Activated gamma-delta T cell (primary cell): Measurements from ENCODE around the gene ACTR1A.

ENCODE experiments used
- DNase-seq: peaks from one replicate; lab custom pipeline; 2025; lab: John Stamatoyannopoulos, UW

Gene ACTR1A

DNA sequence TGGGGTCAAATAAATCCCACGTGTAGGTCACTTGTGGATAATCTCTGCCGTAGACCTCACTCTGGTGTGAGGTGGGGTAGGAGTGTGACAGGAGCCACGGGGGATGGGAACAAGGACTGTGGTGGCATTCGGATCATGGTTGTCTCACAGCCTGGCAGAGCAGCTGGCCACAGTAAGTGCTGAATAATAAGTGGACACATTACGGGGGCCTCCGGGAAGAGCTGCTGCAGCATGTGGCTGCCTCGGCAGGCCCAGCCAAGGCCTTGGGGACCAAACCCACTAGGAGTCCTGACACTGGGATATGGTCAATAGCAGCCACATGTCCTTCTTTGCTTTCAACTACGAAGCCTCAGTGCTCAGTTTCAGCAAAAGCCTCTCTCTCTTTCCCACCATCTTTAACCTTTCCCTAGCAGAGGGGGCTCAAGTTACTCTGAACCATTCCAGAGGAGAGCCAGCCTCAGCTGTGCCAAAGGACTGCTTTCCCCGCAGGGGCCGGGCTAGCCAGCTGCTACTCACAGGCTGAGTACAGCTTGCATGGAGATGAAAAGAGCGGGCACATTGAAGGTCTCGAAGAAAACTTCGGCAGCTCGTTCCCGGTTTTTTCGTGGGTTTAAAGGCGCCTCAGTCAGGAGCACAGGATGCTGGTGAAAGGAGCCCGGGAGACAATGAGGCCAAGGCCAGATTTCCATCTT lies 17.3 kb downstream of the ACTR1A start:
- DNase-seq = no peak

DNA sequence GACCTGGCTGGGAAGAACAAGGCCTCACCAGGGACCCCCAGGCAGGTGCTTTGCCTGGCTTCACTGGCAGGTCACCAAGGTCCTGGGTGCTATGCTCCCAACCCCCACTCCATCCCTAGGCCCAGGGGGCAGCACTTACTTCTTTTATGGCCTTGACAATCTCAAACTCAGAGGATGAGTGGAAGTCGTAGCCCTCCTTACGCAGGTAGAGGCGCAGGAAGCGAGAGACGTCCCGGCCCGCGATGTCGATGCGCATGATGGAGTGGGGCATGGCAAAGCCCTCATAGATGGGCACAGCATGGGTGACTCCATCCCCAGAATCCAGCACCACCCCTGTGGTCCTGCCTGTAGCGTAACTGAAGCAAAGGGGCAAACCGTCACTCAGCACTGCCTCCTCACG lies 18.5 kb downstream of the ACTR1A start:
- no peak for DNase-seq

DNA sequence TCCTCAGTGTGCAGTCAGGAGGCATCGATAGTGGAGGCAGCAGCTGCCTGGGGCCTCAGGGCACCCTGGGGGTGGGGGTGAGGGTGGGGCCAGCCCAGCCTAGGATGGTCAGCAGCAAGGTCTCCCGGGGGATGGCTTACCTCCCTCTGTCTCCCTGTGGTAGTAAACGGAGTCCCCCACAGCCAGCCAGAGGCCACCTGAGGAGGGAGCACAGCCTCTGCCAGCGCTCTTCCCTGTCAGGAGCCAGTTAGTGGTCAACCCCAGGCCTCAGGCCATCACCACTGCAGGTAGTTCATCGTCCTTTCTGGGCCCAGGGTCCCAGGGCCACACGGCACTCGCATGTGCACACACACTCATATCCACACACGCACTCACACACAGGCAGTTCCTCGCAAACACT lies 22.1 kb downstream of the ACTR1A start:
- no peak for DNase-seq

DNA sequence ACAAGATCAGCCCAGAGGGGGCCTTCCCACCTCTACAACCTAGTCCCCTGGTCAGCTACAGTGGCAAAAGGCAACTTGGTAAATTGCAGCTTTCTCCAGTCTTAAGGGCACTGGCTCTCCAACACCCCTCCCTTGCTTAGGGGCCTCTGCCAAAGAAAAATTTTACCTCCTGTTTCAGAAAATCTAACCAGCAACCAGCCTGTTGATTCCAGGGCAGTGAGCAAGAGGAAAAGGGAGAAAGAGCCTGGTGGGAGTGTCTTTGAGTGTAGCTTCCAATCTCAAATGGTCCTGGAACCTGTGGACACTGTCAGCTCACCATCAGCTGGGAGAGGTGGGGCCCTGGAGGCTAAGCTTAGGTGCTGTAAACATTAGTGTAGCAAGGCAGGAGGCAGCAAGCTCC lies 22.9 kb downstream of the ACTR1A start:
- no peak for DNase-seq

DNA sequence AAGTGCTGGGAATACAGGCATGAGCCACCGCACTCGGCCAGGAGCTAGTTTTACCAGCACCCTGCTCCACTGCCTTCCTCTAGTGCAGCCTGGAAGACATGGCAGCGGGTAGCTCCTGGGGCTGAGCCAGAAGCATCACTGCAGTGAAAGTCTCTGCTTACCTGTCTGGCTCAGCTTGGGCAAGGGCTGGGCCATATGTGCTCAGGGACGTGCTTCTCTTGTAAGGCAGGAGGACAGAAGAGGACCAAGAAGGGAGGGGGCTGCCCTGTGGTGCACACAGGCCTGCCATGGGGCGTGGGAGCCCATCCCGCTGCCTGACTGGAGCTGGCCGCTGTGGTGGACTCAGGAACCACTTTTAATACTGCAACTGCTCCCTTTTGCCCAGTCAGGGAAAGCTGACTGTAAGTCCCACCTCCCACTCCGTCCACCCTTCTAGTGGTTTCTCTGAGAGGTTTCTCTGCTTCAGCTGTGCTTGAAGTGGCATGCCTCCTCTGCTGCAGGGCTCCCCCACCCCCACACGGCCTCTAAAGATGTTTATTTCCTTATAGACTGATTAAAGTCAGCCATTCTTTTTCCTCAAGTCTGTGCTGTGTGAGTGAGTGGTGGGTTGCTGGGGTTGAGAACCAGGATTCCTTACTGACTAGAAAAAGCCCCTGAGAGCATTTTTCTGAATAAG lies 25.9 kb downstream of the ACTR1A start:
- no peak for DNase-seq

DNA sequence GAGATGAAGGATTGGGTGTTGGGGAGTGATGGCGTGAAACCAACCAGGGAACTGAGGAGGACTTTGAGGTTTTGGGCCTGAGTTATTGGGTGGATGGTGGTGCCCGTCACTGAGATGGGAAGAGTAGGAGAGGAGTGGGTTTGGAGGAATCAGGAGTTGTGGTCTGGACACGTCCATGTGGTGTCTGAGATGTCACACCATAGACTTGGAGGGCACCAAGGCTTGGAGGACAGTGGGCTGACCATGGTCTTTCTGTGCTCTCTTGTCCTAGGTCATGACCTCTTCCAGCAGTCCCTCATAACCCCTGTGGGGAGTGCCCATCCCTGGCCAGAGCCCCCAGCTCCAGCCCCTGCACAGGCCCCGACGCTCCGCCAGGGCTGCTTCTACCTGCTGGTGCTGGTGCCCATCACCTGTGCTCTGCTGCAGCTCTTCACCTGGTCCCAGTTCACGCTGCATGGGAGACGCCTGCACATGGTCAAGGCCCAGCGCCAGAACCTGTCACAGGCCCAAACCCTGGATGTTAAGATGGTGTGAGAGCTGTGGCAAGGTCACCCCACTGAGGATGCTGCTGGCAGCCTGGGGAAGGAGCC lies 27.0 kb downstream of the ACTR1A start:
- DNase-seq = no peak

DNA sequence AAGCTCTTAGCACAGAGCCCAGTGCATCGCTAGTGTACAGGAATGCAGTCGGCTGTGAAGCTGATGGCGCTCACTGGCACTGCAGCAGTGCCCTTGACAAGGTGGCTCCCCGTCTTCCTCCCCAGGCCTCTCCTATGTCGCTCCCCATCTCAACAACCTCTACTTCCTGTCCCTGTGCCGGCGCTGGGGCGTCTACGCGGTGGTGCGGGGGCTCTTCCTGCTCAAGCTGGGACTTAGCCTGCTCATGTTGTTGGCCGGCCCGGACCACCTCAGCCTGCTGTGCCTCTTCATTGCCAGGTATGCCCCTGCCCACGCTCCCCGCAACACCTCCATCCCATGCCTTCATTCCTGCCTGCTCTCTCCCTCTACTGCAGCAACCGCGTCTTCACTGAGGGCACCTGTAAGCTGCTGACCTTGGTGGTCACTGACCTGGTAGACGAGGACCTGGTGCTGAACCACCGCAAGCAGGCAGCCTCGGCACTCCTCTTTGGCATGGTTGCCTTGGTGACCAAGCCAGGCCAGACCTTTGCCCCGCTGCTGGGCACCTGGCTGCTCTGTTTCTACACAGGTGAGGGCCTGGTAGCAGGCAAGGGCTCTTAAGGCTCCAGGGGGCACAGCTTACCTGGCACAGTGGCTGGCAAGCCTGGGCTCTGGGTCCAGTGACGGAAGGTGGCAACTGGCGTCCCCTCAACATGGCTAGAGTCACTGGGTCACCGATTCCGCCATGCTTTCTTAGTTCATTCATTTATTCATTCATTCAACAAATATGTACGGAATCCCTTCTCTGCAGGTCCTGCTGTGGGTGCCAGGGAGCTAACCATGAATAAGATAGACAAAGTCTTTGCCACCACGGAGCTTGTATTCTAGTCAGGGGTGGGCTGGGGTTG lies 28.8 kb downstream of the ACTR1A start:
- DNase-seq = no peak

DNA sequence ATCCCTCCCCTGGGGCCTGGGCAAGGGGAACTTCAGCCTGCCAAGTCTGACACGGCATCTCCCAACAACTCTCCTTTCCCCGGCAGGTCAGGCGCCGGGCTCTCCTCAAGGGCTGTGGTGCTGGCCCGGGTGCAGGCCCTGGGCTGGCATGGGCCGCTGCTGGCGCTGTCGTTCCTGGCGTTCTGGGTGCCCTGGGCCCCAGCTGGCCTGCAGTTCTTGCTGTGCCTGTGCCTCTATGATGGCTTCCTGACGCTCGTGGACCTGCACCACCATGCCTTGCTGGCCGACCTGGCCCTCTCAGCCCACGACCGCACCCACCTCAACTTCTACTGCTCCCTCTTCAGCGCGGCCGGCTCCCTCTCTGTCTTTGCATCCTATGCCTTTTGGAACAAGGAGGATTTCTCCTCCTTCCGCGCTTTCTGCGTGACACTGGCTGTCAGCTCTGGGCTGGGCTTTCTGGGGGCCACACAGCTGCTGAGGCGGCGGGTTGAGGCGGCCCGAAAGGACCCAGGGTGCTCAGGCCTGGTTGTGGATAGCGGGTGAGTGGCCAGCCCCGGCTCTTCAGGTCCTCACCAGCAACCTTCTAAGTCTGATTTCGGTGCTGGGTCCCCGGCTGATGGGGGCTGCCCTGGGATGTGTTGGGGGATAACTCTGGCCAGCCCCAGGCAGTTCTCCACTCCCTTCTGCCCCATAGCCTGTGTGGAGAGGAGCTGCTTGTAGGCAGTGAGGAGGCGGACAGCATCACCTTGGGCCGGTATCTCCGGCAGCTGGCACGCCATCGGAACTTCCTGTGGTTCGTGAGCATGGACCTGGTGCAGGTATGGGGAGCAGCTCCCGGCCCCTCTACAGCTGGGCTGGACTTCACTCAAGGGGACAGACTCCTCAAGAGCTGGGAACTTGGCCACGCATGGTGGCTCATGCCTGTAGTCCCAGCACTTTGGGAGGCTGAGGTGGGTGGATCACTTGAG lies 31.6 kb downstream of the ACTR1A start:
- no peak for DNase-seq

DNA sequence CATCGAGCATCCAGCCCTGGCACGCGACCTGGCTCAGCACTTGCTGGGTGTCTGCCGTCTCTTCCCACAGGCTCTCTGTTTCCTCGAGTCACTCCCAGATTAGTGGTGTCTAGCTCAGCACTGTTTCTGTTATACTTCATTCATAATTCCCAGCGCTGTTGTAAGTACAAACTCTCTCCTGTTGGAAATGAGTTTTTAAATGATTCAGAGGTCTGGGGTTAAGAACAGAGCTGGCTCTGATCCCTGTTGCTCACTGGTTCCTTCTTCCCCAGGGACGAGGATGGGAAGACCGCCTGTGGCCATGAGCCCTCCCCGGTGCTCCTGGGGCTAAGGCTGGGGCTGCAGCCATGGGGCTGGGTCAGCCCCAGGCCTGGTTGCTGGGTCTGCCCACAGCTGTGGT lies 33.8 kb downstream of the ACTR1A start:
- DNase-seq = no peak

DNA sequence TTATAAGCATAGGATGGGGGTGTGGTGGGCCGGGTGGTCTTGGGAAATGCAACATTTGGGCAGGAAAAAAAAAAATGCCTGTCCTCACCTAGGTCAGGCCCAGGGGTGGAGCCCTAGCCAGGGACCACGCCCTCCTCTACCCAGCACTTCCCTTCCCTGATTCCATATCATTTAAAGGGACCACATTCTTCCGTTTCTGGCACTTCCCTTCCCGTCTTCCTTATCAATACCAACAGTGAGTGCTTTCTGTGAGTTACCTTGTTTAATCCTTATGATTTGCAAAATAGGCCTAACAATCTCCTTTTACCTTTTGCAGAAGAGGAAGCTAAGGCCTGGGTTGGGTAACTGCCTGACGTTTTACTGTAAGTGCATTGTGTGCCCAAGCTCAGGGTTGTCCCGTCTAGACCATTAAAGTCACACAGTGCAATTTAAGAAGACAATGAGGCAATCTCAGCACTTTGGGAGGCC lies 34.5 kb downstream of the ACTR1A start:
- no peak for DNase-seq

DNA sequence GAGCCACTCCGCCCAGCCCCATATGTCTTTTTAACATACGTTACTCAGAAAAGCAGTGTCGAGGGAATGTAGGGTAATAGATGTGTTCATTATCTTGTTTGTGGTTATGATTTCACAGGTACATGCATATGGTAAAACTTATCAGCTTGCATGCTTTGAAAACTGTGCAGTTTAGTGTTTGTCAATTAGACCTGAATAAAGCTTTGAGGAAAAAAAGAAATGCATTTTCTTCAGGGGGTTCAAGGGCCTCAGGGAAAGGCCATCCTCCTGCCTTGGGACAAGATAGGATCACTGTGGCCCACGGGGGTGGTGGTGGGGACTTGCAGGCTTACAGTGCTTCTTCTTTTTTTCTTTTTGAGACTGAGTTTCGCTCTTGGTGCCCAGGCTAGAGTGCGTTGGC lies 35.2 kb downstream of the ACTR1A start:
- no peak for DNase-seq

DNA sequence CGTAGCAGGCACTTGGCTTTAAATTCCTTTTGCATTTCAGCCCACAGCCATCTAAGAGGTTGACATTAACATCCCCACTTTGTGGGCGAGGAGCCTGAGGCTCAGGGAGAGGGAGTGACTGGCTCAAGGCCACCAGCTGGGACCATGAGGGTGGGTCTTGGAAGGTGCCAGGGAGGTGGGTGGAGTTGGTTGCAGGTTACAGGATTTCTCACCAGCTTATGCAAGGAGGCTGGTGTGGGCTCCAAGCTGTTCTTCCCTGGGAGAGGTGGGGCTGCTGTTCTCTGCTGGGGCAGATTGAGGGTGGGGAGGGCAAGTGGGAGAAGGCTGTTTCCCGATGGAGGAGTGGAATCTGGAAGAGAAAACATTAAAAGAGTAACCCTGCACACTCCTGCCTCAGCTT lies 37.0 kb downstream of the ACTR1A start:
- no peak for DNase-seq

DNA sequence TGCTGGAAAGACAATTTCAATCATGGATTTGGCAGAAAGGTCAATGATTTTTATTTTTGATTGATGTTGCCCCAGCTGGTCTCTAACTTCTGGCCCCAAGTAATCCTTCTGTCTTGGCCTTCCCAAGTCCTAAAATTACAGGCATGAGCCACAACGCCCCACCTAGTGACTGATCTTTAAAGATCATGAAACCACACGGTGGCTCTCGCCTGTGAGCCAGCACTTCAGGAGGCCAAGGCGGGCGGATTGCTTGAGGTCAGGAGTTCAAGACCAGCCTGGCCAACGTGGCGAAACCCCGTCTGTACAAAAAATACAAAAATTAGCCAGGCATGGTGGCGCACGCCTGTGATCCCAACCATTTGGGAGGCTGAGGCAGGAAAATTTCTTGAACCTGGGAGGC lies 38.5 kb downstream of the ACTR1A start:
- no peak for DNase-seq

DNA sequence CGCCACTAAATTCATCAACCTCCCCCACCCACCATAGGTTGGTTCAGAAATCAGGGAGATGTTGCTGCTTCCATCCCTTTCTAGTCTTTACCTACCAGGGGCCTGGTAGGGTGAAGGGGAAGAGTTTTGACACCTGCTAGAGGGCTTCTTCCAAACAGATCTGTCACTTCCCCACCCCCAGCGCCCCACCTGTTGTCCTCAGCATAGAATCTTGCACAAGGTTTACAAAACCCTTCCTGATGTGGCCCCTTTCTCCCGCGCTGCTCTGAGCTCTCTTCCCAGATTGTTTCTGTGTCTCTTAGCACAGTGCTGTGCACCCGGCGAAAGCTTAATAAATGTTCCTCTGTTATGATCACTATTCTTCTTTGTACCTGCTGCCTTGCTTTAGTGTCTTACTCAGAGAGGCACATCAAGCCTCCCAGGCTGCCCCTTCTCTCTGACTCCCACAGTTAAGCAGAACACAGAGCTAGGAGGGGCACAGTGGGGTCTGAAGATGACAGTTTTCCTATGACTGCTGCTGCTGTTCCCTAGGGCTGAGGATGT lies 39.9 kb downstream of the ACTR1A start:
- DNase-seq = no peak

DNA sequence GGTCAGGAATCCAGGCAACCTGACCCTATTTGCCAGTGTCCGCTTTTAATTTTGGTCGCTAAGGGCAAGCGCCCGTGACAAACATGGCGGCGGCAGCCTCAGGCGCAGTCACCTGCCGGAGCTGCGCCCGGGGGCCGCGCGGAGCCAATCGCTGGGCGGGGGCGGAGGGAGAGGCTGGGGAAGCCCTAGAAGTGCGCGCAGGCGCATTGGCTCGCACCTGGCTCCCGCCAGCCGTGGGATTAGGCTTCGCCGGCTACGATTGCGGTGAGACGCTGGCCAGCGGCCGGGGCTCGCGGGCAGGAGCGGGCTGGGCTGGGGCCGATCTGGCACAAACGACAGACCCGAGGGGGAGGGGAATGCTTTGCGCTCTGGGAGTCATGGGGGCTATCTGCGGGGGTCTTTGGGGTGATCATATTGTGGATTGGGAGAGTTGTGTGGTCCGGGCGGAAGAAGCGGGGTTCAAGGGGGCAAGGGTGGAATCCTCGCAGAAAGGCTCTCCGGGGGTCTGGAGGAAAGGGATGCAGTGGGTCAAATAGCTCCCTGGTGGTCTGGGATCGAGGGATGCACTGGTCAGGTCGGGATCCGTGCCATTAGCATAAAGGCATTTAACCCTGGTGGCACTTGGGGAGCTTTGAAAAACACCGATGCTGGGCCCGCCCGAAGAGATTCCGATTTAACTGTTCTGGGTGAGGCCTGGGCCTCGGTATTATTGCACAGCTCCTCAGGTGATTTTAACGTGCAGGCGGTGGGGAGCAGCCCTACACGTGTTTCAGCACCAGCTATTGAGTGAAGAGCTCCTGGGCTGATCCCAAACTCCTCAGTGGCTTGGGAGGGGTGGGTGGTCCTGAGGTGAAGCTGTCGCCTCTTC lies 41.1 kb downstream of the ACTR1A start:
- peak; percentile 88 for DNase-seq

DNA sequence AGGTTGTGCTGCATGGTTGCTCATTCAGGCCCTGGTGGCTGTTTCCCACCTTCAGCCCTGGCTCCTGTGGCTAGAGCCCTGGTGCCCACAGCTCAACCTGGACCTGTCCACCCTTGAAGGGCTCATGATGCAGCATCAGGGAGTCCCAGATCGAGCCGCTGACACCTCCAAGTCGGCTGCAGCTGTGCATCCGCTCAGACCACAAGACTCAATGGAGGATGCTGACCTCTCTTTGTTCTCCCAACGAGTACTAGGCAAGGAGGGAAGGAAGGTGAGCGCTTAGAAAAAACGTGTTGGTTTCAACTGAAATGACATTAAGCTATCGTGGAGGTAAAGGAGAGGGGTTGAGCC lies 41.7 kb downstream of the ACTR1A start:
- no peak for DNase-seq

DNA sequence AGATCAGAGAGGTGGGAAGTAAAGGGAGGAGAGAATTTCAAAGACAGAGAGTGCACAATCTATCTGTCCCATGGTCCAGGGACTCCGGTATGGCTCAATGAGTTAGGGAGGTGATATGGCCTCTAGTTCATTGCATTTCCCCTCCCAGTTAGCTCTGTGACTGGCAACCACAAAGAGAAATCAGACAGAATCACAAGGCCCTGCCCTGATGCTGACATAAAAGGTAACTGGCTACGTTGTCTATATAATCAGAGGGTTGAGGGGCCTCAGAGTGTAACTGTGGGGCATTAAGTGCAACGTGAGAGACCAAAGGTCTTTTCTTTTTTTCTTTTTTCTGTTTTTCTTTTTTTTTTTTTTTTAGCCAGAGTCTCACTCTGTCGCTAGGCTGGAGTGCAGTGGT lies 43.9 kb downstream of the ACTR1A start:
- no peak for DNase-seq

DNA sequence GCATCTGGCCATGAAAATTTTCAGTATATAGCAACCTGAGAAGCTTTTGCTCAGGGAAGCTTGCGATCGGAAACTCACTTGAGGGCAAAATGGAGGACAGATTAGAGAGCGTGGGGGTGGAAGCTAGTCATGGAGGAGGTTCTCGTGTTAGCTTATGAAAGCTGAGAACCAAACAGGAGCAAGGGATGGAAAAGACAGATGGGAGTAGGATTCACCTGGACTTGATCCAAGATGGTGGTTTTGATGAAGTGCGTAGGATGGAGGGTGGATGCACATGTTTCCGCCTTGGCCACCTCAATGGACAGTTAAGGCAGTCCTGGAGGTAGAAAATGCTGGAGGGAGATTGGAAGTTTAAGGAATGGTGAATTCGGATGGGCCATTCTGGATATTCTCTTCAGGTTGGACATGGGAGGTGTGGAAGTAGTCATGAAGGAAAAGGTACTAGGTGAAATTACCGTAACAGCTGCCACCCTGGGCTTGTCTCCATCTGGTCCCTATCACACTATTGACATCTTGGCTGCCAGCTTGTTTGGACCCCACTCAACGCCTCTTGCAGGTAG lies 44.8 kb downstream of the ACTR1A start:
- no peak for DNase-seq

DNA sequence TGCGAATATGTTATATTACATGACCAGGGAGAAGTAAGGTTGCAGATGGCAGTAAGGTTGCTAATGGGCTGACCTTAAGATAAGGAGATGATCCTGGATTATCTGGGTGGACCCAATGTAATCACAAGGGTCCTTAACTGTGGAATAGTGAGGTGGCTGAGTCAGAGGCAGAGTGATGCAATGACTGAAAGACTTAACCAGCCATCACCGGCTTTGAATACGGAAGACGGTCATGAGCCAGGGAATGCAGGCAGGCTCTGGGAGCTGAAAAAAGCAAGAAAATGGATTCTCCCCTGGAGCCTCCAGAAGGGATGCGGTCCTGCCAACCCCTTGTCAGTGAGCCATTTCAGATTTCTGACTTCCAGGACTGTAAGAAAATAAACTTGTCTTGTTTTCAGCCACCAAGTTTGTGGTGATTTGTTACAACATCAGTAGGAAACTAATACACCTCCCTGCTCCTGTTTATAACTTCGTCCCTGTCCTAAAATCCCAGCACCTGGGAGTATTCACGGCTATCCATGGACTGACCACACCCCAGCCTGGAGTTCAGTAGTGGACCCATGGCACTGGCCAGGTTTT lies 46.5 kb downstream of the ACTR1A start:
- DNase-seq = no peak
